Measurements from ENCODE around the gene KCNK18.

DNA sequence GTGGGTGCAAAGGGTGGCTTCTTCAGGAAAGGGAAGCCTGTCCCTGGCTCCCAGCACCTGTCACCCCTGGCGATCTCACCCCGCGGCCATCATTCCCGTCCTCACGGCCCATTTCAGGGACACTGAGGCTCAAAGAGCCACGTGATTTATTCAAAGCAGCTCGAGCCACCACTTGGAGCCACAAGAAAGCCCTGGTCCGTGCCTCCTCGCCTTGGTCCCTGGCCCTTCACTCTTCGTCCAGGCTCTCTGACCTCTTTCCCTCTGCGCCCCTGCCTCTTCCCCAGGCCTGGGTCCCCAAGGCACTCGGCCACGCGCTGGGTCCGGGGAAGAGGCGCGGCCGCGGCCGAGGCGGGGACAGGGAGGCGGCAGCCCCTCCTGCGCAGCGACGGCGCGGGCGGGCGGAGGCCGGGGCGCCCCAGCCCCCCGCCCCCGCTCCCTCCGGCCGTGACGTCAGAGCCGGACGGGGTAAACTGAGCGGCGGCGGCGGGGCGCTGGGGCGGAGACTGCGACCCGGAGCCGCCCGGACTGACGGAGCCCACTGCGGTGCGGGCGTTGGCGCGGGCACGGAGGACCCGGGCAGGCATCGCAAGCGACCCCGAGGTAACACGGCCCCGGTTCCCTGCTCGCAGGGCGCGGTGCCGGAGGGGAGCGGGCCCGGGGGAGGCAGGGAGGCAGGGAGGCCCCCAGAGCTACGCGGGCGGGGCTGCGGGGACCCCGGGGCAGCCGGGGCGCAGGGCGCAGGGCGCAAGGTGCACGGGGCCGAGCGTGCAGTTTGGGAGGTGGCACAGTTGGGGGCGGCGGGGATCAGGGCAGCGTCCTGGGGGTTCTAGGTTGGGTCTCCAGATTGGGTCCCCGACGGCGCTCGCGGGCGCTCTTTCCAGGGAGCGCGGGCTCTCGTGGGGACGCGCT lies 43.6 kb downstream of the KCNK18 start, which contains the start of gene SLC18A2:
- TF ChIP-seq POLR2AphosphoS5 (IDR thresholded peaks at IDR 0.05; ENCODE audit: low read depth) = peak; percentile 61; the same call in 1 of the 2 replicates
- TF ChIP-seq, protein P1, sequence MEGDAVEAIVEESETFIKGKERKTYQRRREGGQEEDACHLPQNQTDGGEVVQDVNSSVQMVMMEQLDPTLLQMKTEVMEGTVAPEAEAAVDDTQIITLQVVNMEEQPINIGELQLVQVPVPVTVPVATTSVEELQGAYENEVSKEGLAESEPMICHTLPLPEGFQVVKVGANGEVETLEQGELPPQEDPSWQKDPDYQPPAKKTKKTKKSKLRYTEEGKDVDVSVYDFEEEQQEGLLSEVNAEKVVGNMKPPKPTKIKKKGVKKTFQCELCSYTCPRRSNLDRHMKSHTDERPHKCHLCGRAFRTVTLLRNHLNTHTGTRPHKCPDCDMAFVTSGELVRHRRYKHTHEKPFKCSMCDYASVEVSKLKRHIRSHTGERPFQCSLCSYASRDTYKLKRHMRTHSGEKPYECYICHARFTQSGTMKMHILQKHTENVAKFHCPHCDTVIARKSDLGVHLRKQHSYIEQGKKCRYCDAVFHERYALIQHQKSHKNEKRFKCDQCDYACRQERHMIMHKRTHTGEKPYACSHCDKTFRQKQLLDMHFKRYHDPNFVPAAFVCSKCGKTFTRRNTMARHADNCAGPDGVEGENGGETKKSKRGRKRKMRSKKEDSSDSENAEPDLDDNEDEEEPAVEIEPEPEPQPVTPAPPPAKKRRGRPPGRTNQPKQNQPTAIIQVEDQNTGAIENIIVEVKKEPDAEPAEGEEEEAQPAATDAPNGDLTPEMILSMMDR (conservative IDR thresholded peaks at IDR 0.05; ENCODE audit: low read depth in 2 of 2) = no peak
